HepG2 (cell line): ENCODE measurements around the gene DUSP16. TPM values are rescaled to one million over a fixed set of nuclear protein-coding genes. Genes with fewer than 3 reads are reported as not detected.

Experiments used
- ARID5B ChIP-seq: IDR thresholded peaks from 2 replicates; pipeline ENCODE4 v1.4.0; 2020; ENCODE audit warnings: mild to moderate bottlenecking, missing genetic modification reagents
- BHLHE40 ChIP-seq: IDR thresholded peaks from 2 replicates; pipeline ENCODE4 v1.6.1; 2011; ENCODE audit warnings: low read length, improper control_type of control experiment
- CREB1 ChIP-seq, 2 experiments: fragments of 450-650 bp in 1 of 2; IDR thresholded peaks; 2 replicates each; pipeline ENCODE4 v1.6.1; 2016 to 2017; ENCODE audit warnings: control low read depth in 1 of 2, mild to moderate bottlenecking in 1 of 2, missing compliant biosample characterization in 1 of 2, missing genetic modification characterization in 1 of 2
- DPF2 ChIP-seq: sonication (generic); formaldehyde crosslinking; IDR thresholded peaks from 2 replicates; pipeline ENCODE4 v1.4.0; 2020; ENCODE audit warnings: mild to moderate bottlenecking, low read depth, missing genetic modification reagents, borderline replicate concordance
- GTF2F1 ChIP-seq: fragments of 150-350 bp; IDR thresholded peaks from 2 replicates; pipeline ENCODE4 v1.6.1; 2014; ENCODE audit warnings: low read length
- HNRNPLL ChIP-seq: fragments of 200-400 bp; formaldehyde crosslinking; IDR thresholded peaks from 2 replicates; pipeline ENCODE4 v1.6.1; 2017; ENCODE audit warnings: mild to moderate bottlenecking, low read depth, low read length; ENCODE audit not compliant: poor library complexity, severe bottlenecking
- KDM6A ChIP-seq: IDR thresholded peaks from 2 replicates; pipeline ENCODE4 v1.6.1; 2016; ENCODE audit warnings: low read depth
- KLF11 ChIP-seq: IDR thresholded peaks from 2 replicates; pipeline ENCODE4 v1.6.1; 2016; ENCODE audit warnings: missing compliant biosample characterization
- NR2F1 ChIP-seq, 2 experiments: fragments of 450-650 bp in 1 of 2; formaldehyde crosslinking in 1 of 2; IDR thresholded peaks; 2 replicates each; pipeline versions ENCODE4 v1.5.0 to v1.6.1; 2016 to 2020; ENCODE audit warnings: mild to moderate bottlenecking in 1 of 2, missing compliant biosample characterization in 1 of 2, missing genetic modification reagents in 1 of 2, moderate library complexity in 1 of 2
- PAX8 ChIP-seq: sonication (generic); formaldehyde crosslinking; IDR thresholded peaks from 2 replicates; pipeline ENCODE4 v1.8.0; 2022; ENCODE audit warnings: mild to moderate bottlenecking, missing genetic modification reagents, borderline replicate concordance
- POLR2AphosphoS2 ChIP-seq: IDR thresholded peaks from 2 replicates; pipeline ENCODE4 v1.6.1; 2011; ENCODE audit warnings: low read depth, low read length, improper control_type of control experiment
- RARG ChIP-seq: sonication (generic); formaldehyde crosslinking; IDR thresholded peaks from 2 replicates; pipeline ENCODE4 v1.4.0; 2020; ENCODE audit warnings: low read depth, mild to moderate bottlenecking, missing genetic modification reagents
- RXRB ChIP-seq: IDR thresholded peaks from 2 replicates; pipeline ENCODE4 v1.6.1; 2016; ENCODE audit warnings: borderline replicate concordance, missing genetic modification reagents, missing compliant biosample characterization
- THYN1 ChIP-seq: sonication (generic); formaldehyde crosslinking; IDR thresholded peaks from 2 replicates; pipeline ENCODE4 v1.8.1; 2023; ENCODE audit warnings: low read depth, mild to moderate bottlenecking, moderate library complexity, missing genetic modification reagents, borderline replicate concordance
- YEATS2 ChIP-seq: sonication (generic); formaldehyde crosslinking; IDR thresholded peaks from 2 replicates; pipeline ENCODE4 v1.4.0; 2020; ENCODE audit warnings: missing genetic modification reagents, borderline replicate concordance
- ZFP62 ChIP-seq: sonication (generic); formaldehyde crosslinking; IDR thresholded peaks from 2 replicates; pipeline ENCODE4 v1.4.0; 2020; ENCODE audit warnings: missing genetic modification reagents
- ZNF17 ChIP-seq: sonication (generic); formaldehyde crosslinking; IDR thresholded peaks from 2 replicates; pipeline ENCODE4 v1.5.0; 2020; ENCODE audit warnings: mild to moderate bottlenecking, missing genetic modification reagents
- ZNF274 ChIP-seq: sonication (generic); formaldehyde crosslinking; IDR thresholded peaks from 2 replicates; pipeline ENCODE4 v1.5.1; 2020; ENCODE audit warnings: mild to moderate bottlenecking, missing genetic modification reagents
- ZNF33B ChIP-seq: sonication (generic); formaldehyde crosslinking; IDR thresholded peaks from 2 replicates; pipeline ENCODE4 v1.5.1; 2020; ENCODE audit warnings: mild to moderate bottlenecking, missing genetic modification reagents
- ZNF354B ChIP-seq: sonication (generic); formaldehyde crosslinking; IDR thresholded peaks from 2 replicates; pipeline ENCODE4 v1.8.0; 2022; ENCODE audit warnings: mild to moderate bottlenecking, missing genetic modification reagents
- ZNF460 ChIP-seq: sonication (generic); formaldehyde crosslinking; IDR thresholded peaks from 2 replicates; pipeline ENCODE4 v1.5.1; 2020; ENCODE audit warnings: missing genetic modification reagents, mild to moderate bottlenecking, borderline replicate concordance
- ZNF543 ChIP-seq: sonication (generic); formaldehyde crosslinking; IDR thresholded peaks from 2 replicates; pipeline ENCODE4 v1.4.0; 2020; ENCODE audit warnings: mild to moderate bottlenecking, missing genetic modification reagents
- ZNF577 ChIP-seq: sonication (generic); formaldehyde crosslinking; IDR thresholded peaks from 2 replicates; pipeline ENCODE4 v1.4.0; 2020; ENCODE audit warnings: mild to moderate bottlenecking, low read depth, missing genetic modification reagents, borderline replicate concordance
- polyA plus RNA-seq, 8 experiments: library from polyadenylated mRNA; depleted of rRNA in 3 of 8; stranded (reverse) in 7 of 8; unstranded in 1 of 8; fragments of >200 nt; fragmentation: Illumina TruSeq in 4 of 8; extraction: Trizol in 4 of 8; gene quantifications; 2 replicates each; pipeline versions ENCODE4 v1.2.1 to v1.2.3, GENCODE V29; 2011 to 2016; ENCODE audit warnings: low read depth in 4 of 8, missing spikeins in 1 of 8, mixed read lengths in 1 of 8; ENCODE audit not compliant: insufficient read depth in 1 of 8
- total RNA-seq, 5 experiments: library from RNA; depleted of rRNA; stranded (reverse); fragments of >200 nt; fragmentation: Illumina TruSeq; extraction: Trizol; gene quantifications; 2 replicates each; pipeline ENCODE4 v1.2.3, GENCODE V29; 2016; ENCODE audit warnings: low read depth in 1 of 5
- TF ChIP-seq, protein P1 (sequence below): sonication (generic); formaldehyde crosslinking; conservative IDR thresholded peaks from 2 replicates; pipeline ENCODE4 v1.4.0; 2020; ENCODE audit warnings: missing genetic modification reagents
- TF ChIP-seq, protein P2 (sequence below): sonication (generic); formaldehyde crosslinking; conservative IDR thresholded peaks from 2 replicates; pipeline ENCODE4 v1.8.1; 2023; ENCODE audit warnings: missing genetic modification reagents

DUSP16 gene
- total and polyA plus RNA-seq, 2 of the 13 experiments (the other 11 are each of a cell fraction or from before 2014, with no cell fraction given), result 45.7 to 46.6 TPM

DNA sequence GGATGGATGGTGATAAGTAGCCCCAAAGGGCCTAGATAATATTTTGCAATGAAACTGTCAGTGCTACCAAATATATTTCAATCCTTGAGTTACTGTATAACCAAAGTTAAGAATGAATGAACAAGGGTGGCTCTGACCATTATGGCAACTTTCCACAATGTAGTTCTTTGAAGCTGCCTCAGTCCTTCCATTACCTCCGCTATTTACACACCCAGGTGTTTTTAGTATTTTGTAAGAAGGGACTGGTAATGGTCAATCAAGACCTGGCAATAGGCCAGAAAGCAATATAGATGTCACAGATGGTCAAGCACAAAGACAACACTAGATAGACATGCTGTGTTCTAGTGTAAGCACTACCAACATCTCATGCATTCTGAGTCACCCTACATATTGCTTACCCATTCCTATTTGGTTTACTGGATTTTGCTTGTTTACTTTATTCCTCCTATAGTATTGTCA lies 16.3 kb downstream of the DUSP16 start (continued):
- TF ChIP-seq, protein P1, sequence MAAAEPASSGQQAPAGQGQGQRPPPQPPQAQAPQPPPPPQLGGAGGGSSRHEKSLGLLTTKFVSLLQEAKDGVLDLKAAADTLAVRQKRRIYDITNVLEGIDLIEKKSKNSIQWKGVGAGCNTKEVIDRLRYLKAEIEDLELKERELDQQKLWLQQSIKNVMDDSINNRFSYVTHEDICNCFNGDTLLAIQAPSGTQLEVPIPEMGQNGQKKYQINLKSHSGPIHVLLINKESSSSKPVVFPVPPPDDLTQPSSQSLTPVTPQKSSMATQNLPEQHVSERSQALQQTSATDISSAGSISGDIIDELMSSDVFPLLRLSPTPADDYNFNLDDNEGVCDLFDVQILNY (CRISPR knock-in tag), result no peak
- no peak for TF ChIP-seq PAX8 (CRISPR knock-in tag)
- peak; percentile 87; the same call in 1 of the 2 replicates for TF ChIP-seq GTF2F1
- TF ChIP-seq DPF2, result peak; percentile 84
- no peak; the same call in 1 of the 2 replicates for TF ChIP-seq ZNF460 (CRISPR knock-in tag)
- 0 out of 2 replicates have a peak, but pooled peaks have one; percentile 28 for TF ChIP-seq CREB1 (IDR thresholded peaks at IDR 0.05)
- peak; percentile 79 for TF ChIP-seq CREB1 (CRISPR knock-in tag; IDR thresholded peaks at IDR 0.05)
- no peak for TF ChIP-seq ZNF274
- no peak for TF ChIP-seq KLF11
- TF ChIP-seq, protein P2, sequence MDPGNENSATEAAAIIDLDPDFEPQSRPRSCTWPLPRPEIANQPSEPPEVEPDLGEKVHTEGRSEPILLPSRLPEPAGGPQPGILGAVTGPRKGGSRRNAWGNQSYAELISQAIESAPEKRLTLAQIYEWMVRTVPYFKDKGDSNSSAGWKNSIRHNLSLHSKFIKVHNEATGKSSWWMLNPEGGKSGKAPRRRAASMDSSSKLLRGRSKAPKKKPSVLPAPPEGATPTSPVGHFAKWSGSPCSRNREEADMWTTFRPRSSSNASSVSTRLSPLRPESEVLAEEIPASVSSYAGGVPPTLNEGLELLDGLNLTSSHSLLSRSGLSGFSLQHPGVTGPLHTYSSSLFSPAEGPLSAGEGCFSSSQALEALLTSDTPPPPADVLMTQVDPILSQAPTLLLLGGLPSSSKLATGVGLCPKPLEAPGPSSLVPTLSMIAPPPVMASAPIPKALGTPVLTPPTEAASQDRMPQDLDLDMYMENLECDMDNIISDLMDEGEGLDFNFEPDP (CRISPR knock-in tag), result no peak
- TF ChIP-seq YEATS2 (CRISPR knock-in tag), result no peak
- TF ChIP-seq RXRB (CRISPR knock-in tag), result peak; percentile 88
- no peak for TF ChIP-seq HNRNPLL
- no peak for TF ChIP-seq ZNF354B (CRISPR knock-in tag)
- TF ChIP-seq ZNF577, result no peak
- no peak for TF ChIP-seq ZNF17 (CRISPR knock-in tag)
- peak; percentile 98 for TF ChIP-seq ARID5B (CRISPR knock-in tag)
- TF ChIP-seq POLR2AphosphoS2, result 0 out of 2 replicates have a peak, but pooled peaks have one; percentile 30
- 0 out of 2 replicates have a peak, but pooled peaks have one; percentile 14 for TF ChIP-seq BHLHE40
- no peak for TF ChIP-seq RARG (CRISPR knock-in tag)
- TF ChIP-seq ZNF33B (CRISPR knock-in tag), result no peak
- no peak for TF ChIP-seq NR2F1 (CRISPR knock-in tag; IDR thresholded peaks at IDR 0.05)
- peak; percentile 17; the same call in 1 of the 2 replicates for TF ChIP-seq KDM6A (CRISPR knock-in tag)
- TF ChIP-seq ZNF543 (CRISPR knock-in tag), result no peak
- no peak for TF ChIP-seq ZFP62 (CRISPR knock-in tag)
- no peak for TF ChIP-seq THYN1
